Fibroblast of gingiva (primary cell): ENCODE data around the gene ADSS1.

Experiments used
- DNase-seq: peaks from one replicate; pipeline ENCODE4 v3.0.0-alpha.2; 2011; ENCODE audit warnings: low read depth

Gene ADSS1

DNA sequence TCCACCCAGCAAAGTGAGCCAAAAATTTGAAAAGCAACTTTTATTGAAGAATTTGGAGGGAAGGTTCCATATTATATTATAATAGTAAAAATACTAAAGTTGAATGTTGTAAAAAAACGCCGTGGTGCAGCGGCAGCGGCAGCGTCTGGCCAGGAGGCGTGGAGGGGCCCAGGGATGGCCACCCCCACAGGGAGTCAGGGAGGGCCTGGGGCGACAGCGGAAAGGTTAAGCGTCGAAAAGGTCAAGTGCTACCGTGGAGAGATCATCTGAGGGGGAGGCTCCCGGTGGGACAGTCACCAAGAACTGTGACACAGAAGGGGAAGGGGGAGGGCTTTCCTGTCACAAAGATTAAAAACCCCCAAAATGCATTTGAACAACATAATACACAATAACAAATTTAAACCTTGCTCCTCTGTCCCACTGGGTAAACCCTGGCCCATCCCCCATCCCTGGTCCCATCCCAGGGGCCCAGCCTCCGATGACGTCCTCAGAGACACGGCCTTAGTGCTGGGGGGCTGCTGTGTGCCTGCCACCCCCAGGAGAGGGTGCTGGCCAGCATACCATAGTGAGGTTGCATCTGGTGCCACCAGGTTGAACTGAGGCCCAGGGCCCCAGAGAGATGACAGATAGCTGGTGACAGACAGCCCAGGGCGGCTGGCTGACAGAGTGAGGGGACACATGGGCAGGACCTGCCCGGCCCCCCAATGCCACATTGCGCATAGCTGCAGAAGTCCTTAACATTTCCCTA lies 45.5 kb downstream of the ADSS1 start:
- DNase-seq: no peak

DNA sequence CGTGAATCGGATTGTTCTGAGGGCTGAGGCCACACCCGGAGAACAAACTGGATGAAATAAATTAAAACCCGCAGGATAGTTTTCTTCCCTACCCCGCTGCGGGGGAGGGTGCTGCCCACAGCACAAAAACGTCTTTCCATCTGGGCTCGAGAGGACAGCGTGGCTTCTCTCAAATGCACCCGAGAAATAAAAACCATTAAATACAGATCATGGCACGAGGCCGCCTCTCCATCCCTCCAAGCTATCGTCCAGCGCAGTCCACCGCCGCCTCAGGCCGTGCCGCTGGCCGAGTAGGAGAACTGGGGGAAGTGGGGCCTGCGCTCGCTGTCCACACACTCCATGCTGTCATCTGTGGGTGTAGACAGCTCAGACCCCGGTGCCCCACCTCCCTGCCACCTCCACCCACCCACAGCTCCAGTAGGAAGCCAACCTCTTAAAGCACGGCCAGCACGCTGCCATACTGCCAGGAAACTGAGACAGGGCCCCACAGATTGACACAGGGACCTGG lies 46.1 kb downstream of the ADSS1 start:
- no peak for DNase-seq

- DNase-seq: peak; percentile 17
Measured at GRCh38 chr14:104770851-104771272, 46.8 kb downstream of the ADSS1 start.

- DNase-seq: no peak
Measured at GRCh38 chr14:104771374-104771773, 47.3 kb downstream of the ADSS1 start.

DNA sequence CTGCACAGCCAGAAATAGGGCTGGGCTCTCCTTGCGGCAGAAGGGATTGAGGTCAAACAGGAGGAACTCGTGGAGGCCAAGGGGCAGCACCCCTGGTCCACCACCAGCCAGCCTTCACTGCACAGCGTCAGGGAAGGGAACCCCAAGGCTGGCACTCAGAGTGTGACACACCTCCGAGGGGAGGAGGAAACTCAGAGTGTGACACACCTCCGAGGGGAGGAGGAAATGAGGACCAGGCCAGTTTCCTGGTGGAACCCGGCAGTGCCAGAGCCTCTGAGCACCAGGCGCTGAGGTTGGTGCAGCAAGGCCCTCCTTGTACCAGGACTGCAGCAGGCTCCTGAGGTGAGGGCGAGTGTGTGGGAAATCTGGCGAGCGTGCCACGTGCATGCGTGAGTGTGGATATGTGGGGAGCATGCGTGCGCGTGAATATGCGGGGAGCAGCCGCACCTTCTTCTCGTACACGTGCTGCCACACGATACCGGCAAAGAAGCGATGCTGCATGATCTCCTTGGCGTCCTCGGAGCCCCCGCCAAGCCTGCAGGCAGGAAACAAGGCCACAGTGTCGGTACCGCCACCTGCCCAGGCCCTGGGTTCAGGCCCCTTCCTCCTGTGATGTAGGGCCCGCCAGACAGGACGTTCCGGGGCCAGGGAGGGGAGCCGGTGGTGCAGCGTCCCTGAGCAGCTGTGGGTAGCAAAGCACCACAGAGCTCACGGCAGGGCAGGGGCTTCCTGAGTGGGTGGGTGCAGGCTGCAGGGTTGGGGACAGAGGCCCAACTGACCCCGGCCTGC lies 48.1 kb downstream of the ADSS1 start:
- no peak for DNase-seq

- no peak for DNase-seq
Measured at GRCh38 chr14:104772707-104773504, 48.9 kb downstream of the ADSS1 start.

- no peak for DNase-seq
Measured at GRCh38 chr14:104773505-104774452, 49.8 kb downstream of the ADSS1 start.

- DNase-seq: no peak
Measured at GRCh38 chr14:104774453-104775072, 50.5 kb downstream of the ADSS1 start.

DNA sequence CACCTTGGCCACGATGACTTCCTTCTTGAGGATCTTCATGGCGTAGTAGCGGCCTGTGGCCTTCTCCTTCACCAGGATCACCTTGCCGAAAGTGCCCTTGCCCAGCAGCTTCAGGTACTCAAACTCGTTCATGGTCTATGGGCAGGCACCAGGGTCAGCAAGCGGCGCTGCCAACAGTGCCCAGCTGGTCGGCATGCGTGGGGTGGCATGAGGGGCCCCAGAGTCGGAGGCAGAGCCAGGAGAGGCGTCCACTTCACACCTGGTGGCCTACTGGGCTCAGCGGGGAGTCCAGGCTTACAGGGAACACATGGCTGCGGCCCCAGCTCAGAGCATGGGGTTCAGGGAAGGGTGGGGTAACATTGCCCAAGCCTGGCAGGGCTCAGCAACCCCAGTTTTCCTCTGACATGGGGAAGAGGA lies 51.1 kb downstream of the ADSS1 start:
- DNase-seq: no peak

- DNase-seq: no peak
Measured at GRCh38 chr14:104776481-104776880, 52.5 kb downstream of the ADSS1 start.

DNA sequence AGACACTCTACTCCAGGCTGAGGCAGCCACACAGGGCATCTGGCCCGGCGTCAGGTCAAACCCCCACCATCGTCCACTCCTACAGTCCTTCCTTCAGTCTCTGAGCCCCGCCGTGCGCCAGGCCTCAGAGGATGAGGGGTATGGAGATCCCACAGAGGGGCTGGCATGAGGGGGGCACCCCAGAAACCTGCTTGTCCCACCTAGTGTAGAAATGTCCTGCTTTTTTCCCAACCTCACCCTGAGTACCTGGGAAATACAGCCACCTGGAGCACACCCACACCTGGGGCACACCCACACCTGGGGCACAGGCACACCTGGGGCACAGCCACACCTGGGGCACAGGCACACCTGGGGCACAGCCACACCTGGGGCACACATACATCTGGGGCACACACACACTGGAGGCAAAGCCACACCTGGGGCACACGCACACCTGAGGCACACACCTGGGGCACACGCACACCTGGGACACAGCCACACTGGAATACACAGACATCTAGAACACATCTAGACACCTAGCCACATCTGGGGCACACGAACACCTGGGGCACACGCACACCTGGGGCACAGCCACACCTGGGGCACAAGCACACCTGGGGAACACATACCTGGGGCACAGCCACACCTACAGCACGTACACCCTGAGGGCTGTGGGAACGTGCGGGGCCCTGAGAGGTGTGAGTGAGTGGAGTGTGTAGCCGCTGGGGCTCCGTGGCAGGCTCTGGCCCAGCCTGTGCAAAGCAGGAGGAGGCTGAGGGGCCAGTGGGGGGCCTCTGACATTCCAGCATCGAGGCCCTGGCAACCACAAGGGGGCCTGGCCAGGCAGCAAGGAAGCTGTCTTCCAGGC lies 53.2 kb downstream of the ADSS1 start:
- DNase-seq: no peak

DNA sequence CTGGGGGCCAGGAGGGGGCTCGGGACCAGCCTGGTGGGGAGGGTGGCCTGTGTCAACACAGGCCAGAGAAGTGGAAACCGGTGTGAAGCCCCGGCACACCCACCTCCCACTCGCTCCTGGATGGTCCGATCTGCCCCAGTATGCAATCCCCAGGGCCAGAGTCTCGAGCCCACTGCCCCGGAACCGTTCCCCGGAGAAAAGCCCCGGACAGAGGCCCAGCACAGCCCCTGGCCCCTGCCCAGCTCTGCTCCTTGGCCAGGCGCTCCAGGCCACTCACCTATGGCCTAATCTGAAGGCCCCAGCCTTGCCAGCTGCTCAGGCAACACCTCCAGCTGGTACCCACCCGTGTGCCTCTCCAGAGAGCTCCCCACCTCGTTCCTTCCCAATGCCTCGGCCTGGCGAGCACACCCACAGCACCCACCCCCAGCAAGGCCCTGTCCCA lies 53.8 kb downstream of the ADSS1 start:
- no peak for DNase-seq

DNA sequence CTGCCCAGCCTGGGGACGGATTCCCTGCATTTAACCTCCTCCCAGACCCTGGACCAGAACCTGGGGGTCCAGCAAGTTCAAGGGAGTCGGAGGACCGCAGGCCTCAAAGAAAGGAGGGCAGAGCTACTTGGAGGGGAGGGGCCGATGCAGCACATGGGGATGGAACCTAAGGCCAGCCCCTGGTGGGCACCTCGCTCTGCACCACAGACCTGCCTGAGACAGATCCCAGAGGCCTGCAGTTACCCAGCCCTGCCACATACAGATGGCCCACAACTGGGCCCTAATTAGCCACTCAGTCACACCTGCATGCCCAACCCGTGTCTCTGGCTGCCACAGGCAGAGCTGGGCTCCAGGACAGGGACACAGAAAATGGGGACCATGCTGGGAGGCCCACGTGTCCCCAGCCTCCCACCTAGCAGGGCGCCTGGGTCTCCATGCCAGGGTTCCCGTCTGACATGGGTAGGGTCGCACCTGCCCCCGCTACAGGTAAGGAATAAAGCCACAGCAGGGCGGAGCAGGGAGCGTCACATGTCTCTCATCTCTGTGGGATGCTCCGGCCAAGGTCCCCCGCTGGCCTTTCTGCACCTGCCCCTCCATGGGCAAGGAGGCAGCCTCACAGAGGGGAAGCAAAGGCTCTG lies 54.8 kb downstream of the ADSS1 start:
- DNase-seq: no peak

GRCh38 chr14:104779776-104780512 lies 55.9 kb downstream of the ADSS1 start:
- no peak for DNase-seq

- DNase-seq: no peak
Measured at GRCh38 chr14:104780513-104781030, 56.5 kb downstream of the ADSS1 start.

DNA sequence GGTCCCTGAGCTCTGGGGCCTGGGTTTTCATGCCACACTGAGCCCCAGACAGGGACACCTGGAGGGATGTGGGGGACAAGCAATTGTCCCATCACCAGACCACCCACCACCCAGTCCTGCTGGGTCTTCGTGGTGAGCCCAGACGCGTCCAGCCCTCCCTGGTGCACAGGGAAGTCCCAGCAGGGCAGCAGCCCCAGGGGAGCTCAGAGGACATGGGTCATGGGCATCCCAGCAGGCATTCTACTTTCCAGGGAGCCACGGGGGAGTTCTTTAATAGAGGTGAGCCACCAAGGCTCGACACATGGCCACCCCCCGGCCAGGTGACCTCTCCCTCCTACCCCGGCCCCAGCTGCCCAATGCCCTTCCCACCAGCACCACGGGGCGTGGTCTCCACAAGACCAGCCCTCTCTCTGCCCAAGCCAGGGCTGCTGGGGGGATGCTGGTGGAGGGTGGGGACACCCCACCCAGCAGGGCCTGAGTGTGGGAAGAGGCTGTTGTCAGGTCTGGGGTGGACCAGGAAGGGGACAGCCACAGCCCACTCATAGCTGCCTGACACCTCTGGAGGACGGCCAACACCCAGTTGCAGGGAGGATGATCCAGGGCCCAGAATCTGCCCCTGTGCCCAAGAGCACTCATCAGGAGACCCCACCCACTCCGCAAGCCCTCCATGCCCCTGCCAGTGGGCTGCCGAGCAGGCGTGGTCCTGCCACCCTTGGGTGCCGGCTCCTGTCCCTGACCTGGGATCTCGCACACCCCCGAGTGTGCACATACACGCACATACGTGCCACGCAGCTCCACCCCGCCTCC lies 57.4 kb downstream of the ADSS1 start:
- no peak for DNase-seq

GRCh38 chr14:104782086-104782807 lies 58.2 kb downstream of the ADSS1 start:
- no peak for DNase-seq
